ENCODE measurements around the gene SSU72.
"Not testable (repeated sequence)": the region's sequence is repeated elsewhere in the genome, so short reads cannot be mapped to it uniquely, and the experiment has no call there.

The SSU72 gene

GRCh38 chr1:1527092-1527816, 47.4 kb downstream of the SSU72 start:
- Histone ChIP-seq H3K4me3 (ENCODE audit: low read depth, low read length, poor library complexity, severe bottlenecking) (no peak overlapping the region), H4K20me1 (ENCODE audit: insufficient read depth, low read length) (no peaks in the 10 kb centered on the region), H2AFZ (ENCODE audit: low read length) (no peak overlapping the region), H3K27ac (ENCODE audit: low read depth, low read length, poor library complexity, severe bottlenecking) (no peak overlapping the region), H3K27me3 (ENCODE audit: insufficient read depth, low read length) (no peaks in the 10 kb centered on the region), H3K79me2 (ENCODE audit: insufficient read depth, low read length) (no peaks in the 10 kb centered on the region), H3K36me3 (ENCODE audit: insufficient read depth, low read length) (peaks cover 61% of the 10 kb centered on the region), H3K9me3 (ENCODE audit: low read length) (no peaks in the 10 kb centered on the region), H3K4me2 (ENCODE audit: low read length) (no peak overlapping the region), H3K4me1 (ENCODE audit: insufficient read depth, low read length, severe bottlenecking) (no peaks in the 10 kb centered on the region), H3F3A (ENCODE audit: insufficient read depth, low read length) (no peaks in the 10 kb centered on the region), H3K9ac (ENCODE audit: low read length) (no peak overlapping the region), H3K9me2 (ENCODE audit: low read depth, low read length) (no peaks in the 10 kb centered on the region)
- TF ChIP-seq EZH2 (IDR thresholded peaks at IDR 0.05; ENCODE audit: borderline replicate concordance, low read length) = no peak
- TF ChIP-seq, protein P1, sequence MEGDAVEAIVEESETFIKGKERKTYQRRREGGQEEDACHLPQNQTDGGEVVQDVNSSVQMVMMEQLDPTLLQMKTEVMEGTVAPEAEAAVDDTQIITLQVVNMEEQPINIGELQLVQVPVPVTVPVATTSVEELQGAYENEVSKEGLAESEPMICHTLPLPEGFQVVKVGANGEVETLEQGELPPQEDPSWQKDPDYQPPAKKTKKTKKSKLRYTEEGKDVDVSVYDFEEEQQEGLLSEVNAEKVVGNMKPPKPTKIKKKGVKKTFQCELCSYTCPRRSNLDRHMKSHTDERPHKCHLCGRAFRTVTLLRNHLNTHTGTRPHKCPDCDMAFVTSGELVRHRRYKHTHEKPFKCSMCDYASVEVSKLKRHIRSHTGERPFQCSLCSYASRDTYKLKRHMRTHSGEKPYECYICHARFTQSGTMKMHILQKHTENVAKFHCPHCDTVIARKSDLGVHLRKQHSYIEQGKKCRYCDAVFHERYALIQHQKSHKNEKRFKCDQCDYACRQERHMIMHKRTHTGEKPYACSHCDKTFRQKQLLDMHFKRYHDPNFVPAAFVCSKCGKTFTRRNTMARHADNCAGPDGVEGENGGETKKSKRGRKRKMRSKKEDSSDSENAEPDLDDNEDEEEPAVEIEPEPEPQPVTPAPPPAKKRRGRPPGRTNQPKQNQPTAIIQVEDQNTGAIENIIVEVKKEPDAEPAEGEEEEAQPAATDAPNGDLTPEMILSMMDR (IDR thresholded peaks at IDR 0.05; ENCODE audit: low read length) = no peak

DNA sequence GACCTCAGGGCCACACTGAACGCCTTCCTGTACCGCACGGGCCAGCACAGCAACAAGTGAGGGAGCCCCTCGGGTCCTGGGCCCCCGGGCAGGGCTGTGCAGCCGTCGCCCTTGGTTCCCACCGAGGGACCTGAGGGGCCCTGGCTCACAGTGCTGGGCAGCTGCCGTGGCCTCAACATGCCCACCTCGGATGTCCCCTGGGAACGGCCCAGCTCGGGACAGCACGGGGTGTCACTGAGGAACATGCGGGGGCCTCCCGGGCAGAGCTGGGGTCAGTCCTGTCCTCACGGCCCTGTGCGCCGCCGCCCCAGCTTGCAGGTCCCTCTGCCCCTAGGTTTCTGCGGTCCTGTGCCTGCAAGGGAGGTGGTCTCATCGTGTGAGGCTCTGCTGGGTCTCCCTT, 48.2 kb downstream of the SSU72 start:
- not testable (repeated sequence) for H3K27me3 ChIP-seq (ENCODE audit: insufficient read depth, low read length); H3K27ac ChIP-seq (ENCODE audit: low read depth, low read length, poor library complexity, severe bottlenecking); H3K4me3 ChIP-seq (ENCODE audit: low read depth, low read length, poor library complexity, severe bottlenecking); H4K20me1 ChIP-seq (ENCODE audit: insufficient read depth, low read length); H3K9me3 ChIP-seq (ENCODE audit: low read length); H3F3A ChIP-seq (ENCODE audit: insufficient read depth, low read length); H3K79me2 ChIP-seq (ENCODE audit: insufficient read depth, low read length); H3K4me2 ChIP-seq (ENCODE audit: low read length); H3K4me1 ChIP-seq (ENCODE audit: insufficient read depth, low read length, severe bottlenecking); H3K9ac ChIP-seq (ENCODE audit: low read length); H3K9me2 ChIP-seq (ENCODE audit: low read depth, low read length); H2AFZ ChIP-seq (ENCODE audit: low read length)
- H3K36me3 ChIP-seq (ENCODE audit: insufficient read depth, low read length) = peaks cover 61% of the 10 kb centered on the region

DNA sequence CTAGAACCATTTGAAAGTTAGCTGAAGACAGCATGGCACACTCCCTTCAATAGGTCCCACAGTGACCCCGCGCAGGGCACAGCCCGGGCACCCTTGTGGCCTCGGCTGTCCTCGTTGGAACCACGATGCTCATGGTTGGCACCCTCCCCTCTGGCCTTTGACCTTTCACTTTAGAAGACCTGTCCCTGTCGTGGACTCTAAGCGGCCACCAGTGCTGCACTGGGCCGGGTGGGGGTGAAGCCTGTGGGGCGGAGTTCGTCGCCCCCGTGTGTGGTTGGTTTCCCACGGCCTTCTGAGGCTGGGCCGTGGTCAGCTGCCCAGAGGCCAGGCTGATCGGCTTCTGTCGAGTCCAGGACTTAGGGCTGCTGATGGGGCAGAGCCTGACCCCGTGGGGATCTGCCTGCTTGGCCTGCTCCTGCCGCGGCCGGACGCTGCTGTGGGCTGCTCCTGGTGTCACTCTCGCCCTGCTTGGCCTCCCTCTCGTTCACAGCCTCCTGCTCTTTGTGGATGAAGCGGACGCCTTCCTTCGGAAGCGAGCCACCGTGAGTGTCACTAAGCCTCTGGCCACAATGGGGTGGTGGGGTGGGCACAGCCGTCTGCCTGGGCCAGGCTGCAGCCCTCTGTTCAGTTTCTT, 49.8 kb downstream of the SSU72 start:
- not testable (repeated sequence) for H3K79me2 ChIP-seq (ENCODE audit: insufficient read depth, low read length); H4K20me1 ChIP-seq (ENCODE audit: insufficient read depth, low read length); H3K9me3 ChIP-seq (ENCODE audit: low read length); H3K4me2 ChIP-seq (ENCODE audit: low read length); H3K9me2 ChIP-seq (ENCODE audit: low read depth, low read length); H3K4me3 ChIP-seq (ENCODE audit: low read depth, low read length, poor library complexity, severe bottlenecking); H3K27me3 ChIP-seq (ENCODE audit: insufficient read depth, low read length); H3F3A ChIP-seq (ENCODE audit: insufficient read depth, low read length); H3K9ac ChIP-seq (ENCODE audit: low read length); H2AFZ ChIP-seq (ENCODE audit: low read length); H3K4me1 ChIP-seq (ENCODE audit: insufficient read depth, low read length, severe bottlenecking); H3K27ac ChIP-seq (ENCODE audit: low read depth, low read length, poor library complexity, severe bottlenecking)
- H3K36me3 ChIP-seq (ENCODE audit: insufficient read depth, low read length) = peaks cover 70% of the 10 kb centered on the region

DNA sequence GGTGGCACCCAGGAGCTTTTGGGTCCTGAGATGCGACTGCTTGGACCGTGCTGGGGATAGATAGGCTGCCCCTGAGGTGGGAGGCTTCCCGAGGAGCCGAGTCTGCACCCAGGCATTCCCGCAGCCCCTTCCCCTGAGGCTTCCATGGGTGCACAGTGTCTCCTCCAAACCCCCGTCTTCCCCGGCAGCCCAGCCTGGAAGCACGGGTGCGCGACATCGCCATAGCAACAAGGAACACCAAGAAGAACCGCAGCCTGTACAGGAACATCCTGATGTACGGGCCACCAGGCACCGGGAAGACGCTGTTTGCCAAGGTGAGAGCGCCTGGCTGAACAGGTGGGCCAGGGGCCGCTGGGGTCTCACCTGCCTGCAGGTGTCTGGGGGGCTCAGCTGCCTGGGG, 51.0 kb downstream of the SSU72 start:
- not testable (repeated sequence) for H3K9ac ChIP-seq (ENCODE audit: low read length); H3K27ac ChIP-seq (ENCODE audit: low read depth, low read length, poor library complexity, severe bottlenecking); H3K4me1 ChIP-seq (ENCODE audit: insufficient read depth, low read length, severe bottlenecking); H3K4me3 ChIP-seq (ENCODE audit: low read depth, low read length, poor library complexity, severe bottlenecking); H3K79me2 ChIP-seq (ENCODE audit: insufficient read depth, low read length); H3F3A ChIP-seq (ENCODE audit: insufficient read depth, low read length); H3K4me2 ChIP-seq (ENCODE audit: low read length); H3K9me3 ChIP-seq (ENCODE audit: low read length); H3K9me2 ChIP-seq (ENCODE audit: low read depth, low read length); H2AFZ ChIP-seq (ENCODE audit: low read length); H3K27me3 ChIP-seq (ENCODE audit: insufficient read depth, low read length); H4K20me1 ChIP-seq (ENCODE audit: insufficient read depth, low read length)
- H3K36me3 ChIP-seq (ENCODE audit: insufficient read depth, low read length) = peaks cover 61% of the 10 kb centered on the region

GRCh38 chr1:1523226-1523625, 51.4 kb downstream of the SSU72 start:
- H3K4me2 ChIP-seq (ENCODE audit: low read length); H3K4me3 ChIP-seq (ENCODE audit: low read depth, low read length, poor library complexity, severe bottlenecking); H3K27ac ChIP-seq (ENCODE audit: low read depth, low read length, poor library complexity, severe bottlenecking); H3K79me2 ChIP-seq (ENCODE audit: insufficient read depth, low read length); H3K9ac ChIP-seq (ENCODE audit: low read length); H2AFZ ChIP-seq (ENCODE audit: low read length); H3F3A ChIP-seq (ENCODE audit: insufficient read depth, low read length); H3K9me2 ChIP-seq (ENCODE audit: low read depth, low read length); H4K20me1 ChIP-seq (ENCODE audit: insufficient read depth, low read length); H3K27me3 ChIP-seq (ENCODE audit: insufficient read depth, low read length); H3K4me1 ChIP-seq (ENCODE audit: insufficient read depth, low read length, severe bottlenecking); H3K9me3 ChIP-seq (ENCODE audit: low read length): not testable (repeated sequence)
- H3K36me3 ChIP-seq (ENCODE audit: insufficient read depth, low read length) = peaks cover 61% of the 10 kb centered on the region

GRCh38 chr1:1522536-1522935, 52.1 kb downstream of the SSU72 start:
- H3K9ac ChIP-seq (ENCODE audit: low read length); H2AFZ ChIP-seq (ENCODE audit: low read length); H3K4me2 ChIP-seq (ENCODE audit: low read length); H3F3A ChIP-seq (ENCODE audit: insufficient read depth, low read length); H3K4me1 ChIP-seq (ENCODE audit: insufficient read depth, low read length, severe bottlenecking); H3K27ac ChIP-seq (ENCODE audit: low read depth, low read length, poor library complexity, severe bottlenecking); H3K79me2 ChIP-seq (ENCODE audit: insufficient read depth, low read length); H3K9me2 ChIP-seq (ENCODE audit: low read depth, low read length); H3K9me3 ChIP-seq (ENCODE audit: low read length); H3K4me3 ChIP-seq (ENCODE audit: low read depth, low read length, poor library complexity, severe bottlenecking); H3K27me3 ChIP-seq (ENCODE audit: insufficient read depth, low read length); H4K20me1 ChIP-seq (ENCODE audit: insufficient read depth, low read length): not testable (repeated sequence)
- H3K36me3 ChIP-seq (ENCODE audit: insufficient read depth, low read length) = peaks cover 61% of the 10 kb centered on the region

Measured in OCI-LY1 (cell line).